SU-DHL-6 (cell line): ENCODE data around the gene ETFB.

Experiments used
- H2AFZ ChIP-seq: fragments of 200-600 bp; sonication (generic); 2 replicates; pipeline ENCODE4 v1.6.1; 2014; ENCODE audit warnings: low read depth, mild to moderate bottlenecking, moderate library complexity, mixed read lengths, antibody characterized with exemption, low read length; ENCODE audit not compliant: severe bottlenecking
- H3F3A ChIP-seq: fragments of 200-600 bp; shearing (Covaris generic); 2 replicates; pipeline ENCODE4 v1.6.0; 2016; ENCODE audit warnings: antibody characterized with exemption, mild to moderate bottlenecking; ENCODE audit not compliant: insufficient read depth
- H3K27ac ChIP-seq: fragments of 200-600 bp; sonication (generic); 2 replicates; pipeline ENCODE4 v1.5.1; 2016; ENCODE audit warnings: low read depth, mild to moderate bottlenecking, low read length, moderate library complexity, mixed read lengths
- H3K27me3 ChIP-seq: fragments of 200-600 bp; sonication (generic), shearing (Covaris generic); 2 replicates; pipeline ENCODE4 v1.6.0; 2014; ENCODE audit warnings: mild to moderate bottlenecking, low read length
- H3K36me3 ChIP-seq: fragments of 200-600 bp; sonication (generic); 2 replicates; pipeline ENCODE4 v1.6.1; 2014; ENCODE audit warnings: mild to moderate bottlenecking, low read length, mixed read lengths
- H3K4me2 ChIP-seq: fragments of 300-600, 200-600 bp; shearing (Covaris generic), sonication (generic); 2 replicates; pipeline ENCODE4 v1.6.0; 2014; ENCODE audit warnings: low read length, low read depth, mild to moderate bottlenecking; ENCODE audit not compliant: poor library complexity, severe bottlenecking
- H3K4me3 ChIP-seq: fragments of 200-600 bp; sonication (generic); 2 replicates; pipeline ENCODE4 v1.5.1; 2014; ENCODE audit warnings: antibody characterized with exemption, low read length, mild to moderate bottlenecking, mixed read lengths; ENCODE audit not compliant: insufficient read depth, poor library complexity, severe bottlenecking
- H3K79me2 ChIP-seq: fragments of 200-600 bp; sonication (generic); 2 replicates; pipeline ENCODE4 v1.6.1; 2014; ENCODE audit warnings: mild to moderate bottlenecking, low read length, moderate library complexity; ENCODE audit not compliant: insufficient read depth
- H3K9ac ChIP-seq: fragments of 200-600 bp; sonication (generic); 2 replicates; pipeline ENCODE4 v1.7.0; 2014; ENCODE audit warnings: mild to moderate bottlenecking, low read length
- H3K9me2 ChIP-seq: fragments of 200-600 bp; sonication (generic); replicated peaks from 2 replicates; pipeline ENCODE4 v1.6.1; 2014; ENCODE audit warnings: low read length; ENCODE audit not compliant: insufficient read depth
- H3K9me3 ChIP-seq: fragments of 200-600 bp; sonication (generic); 2 replicates; pipeline ENCODE4 v1.6.1; 2014; ENCODE audit warnings: low read length, mixed read lengths; ENCODE audit not compliant: insufficient read depth
- H4K20me1 ChIP-seq: fragments of 200-600 bp; sonication (generic); 2 replicates; pipeline ENCODE4 v1.6.1; 2014; ENCODE audit warnings: low read depth, mild to moderate bottlenecking, antibody characterized with exemption, low read length, moderate library complexity, mixed read lengths
- CTCF ChIP-seq: fragments of 200-600 bp; sonication (generic); IDR thresholded peaks from one replicate; pipeline ENCODE4 v1.5.1; 2017; ENCODE audit warnings: antibody characterized with exemption, mild to moderate bottlenecking, low read length, moderate library complexity; ENCODE audit not compliant: insufficient read depth, poor library complexity, severe bottlenecking
- EZH2phosphoT487 ChIP-seq: fragments of 200-600 bp; sonication (generic), shearing (Covaris generic); conservative IDR thresholded peaks from 2 replicates; pipeline ENCODE4 v1.6.1; 2018; ENCODE audit warnings: mild to moderate bottlenecking, antibody characterized with exemption, low read length, moderate library complexity, mixed read lengths

Gene ETFB

GRCh38 chr19:51392701-51393100 lies 26.5 kb upstream of the ETFB start:
- Histone ChIP-seq H2AFZ (peak overlapping the region; percentile 15), H3F3A (peaks cover 16% of the 10 kb centered on the region; the same call in 1 of the 2 replicates), H3K4me2 (no peak overlapping the region), H3K36me3 (no peaks in the 10 kb centered on the region), H3K4me3 (no peak overlapping the region), H3K9me2 (no peaks in the 10 kb centered on the region), H3K9ac (no peak overlapping the region), H3K9me3 (no peaks in the 10 kb centered on the region), H3K27me3 (no peaks in the 10 kb centered on the region), H3K27ac (no peak overlapping the region), H4K20me1 (no peaks in the 10 kb centered on the region), H3K79me2 (no peaks in the 10 kb centered on the region)
- TF ChIP-seq EZH2phosphoT487, result no peak
- TF ChIP-seq CTCF, result no peak

GRCh38 chr19:51391073-51391611 lies 25.0 kb upstream of the ETFB start:
- H3F3A ChIP-seq, result peaks cover 8% of the 10 kb centered on the region; the same call in 1 of the 2 replicates
- no peaks in the 10 kb centered on the region for H4K20me1 ChIP-seq
- peak overlapping the region; percentile 60 for H2AFZ ChIP-seq
- TF ChIP-seq EZH2phosphoT487 (no peak), CTCF (no peak)
- H3K27ac ChIP-seq, result no peak overlapping the region
- H3K79me2 ChIP-seq, result no peaks in the 10 kb centered on the region
- no peaks in the 10 kb centered on the region for H3K9me2 ChIP-seq
- H3K4me2 ChIP-seq, result no peak overlapping the region
- H3K4me3 ChIP-seq, result no peak overlapping the region
- H3K9ac ChIP-seq, result no peak overlapping the region
- no peaks in the 10 kb centered on the region for H3K36me3 ChIP-seq
- no peaks in the 10 kb centered on the region for H3K27me3 ChIP-seq
- no peaks in the 10 kb centered on the region for H3K9me3 ChIP-seq

- H3K27ac ChIP-seq, result no peak overlapping the region
- H3K4me2 ChIP-seq, result no peak overlapping the region
- no peaks in the 10 kb centered on the region for H3K9me3 ChIP-seq
- H3K9ac ChIP-seq, result no peak overlapping the region
- H4K20me1 ChIP-seq, result no peaks in the 10 kb centered on the region
- H3F3A ChIP-seq, result no peaks in the 10 kb centered on the region
- no peaks in the 10 kb centered on the region for H3K27me3 ChIP-seq
- H3K9me2 ChIP-seq, result no peaks in the 10 kb centered on the region
- H2AFZ ChIP-seq, result no peak overlapping the region
- no peak overlapping the region for H3K4me3 ChIP-seq
- TF ChIP-seq CTCF (no peak), EZH2phosphoT487 (no peak)
- H3K36me3 ChIP-seq, result no peaks in the 10 kb centered on the region
- no peaks in the 10 kb centered on the region for H3K79me2 ChIP-seq
These were observed 23.0 kb upstream of the ETFB start for GRCh38 chr19:51389143-51389542.
